ENCODE measurements around the gene RNF111.
A peak's percentile ranks its signal among the peaks of the same experiment; 100 is the strongest.
"Not testable (repeated sequence)": the region's sequence is repeated elsewhere in the genome, so short reads cannot be mapped to it uniquely, and the experiment has no call there.

RNF111 gene

GRCh38 chr15:59063042-59063441, 75.6 kb downstream of the RNF111 start:
- no peak for DNase-seq

DNA sequence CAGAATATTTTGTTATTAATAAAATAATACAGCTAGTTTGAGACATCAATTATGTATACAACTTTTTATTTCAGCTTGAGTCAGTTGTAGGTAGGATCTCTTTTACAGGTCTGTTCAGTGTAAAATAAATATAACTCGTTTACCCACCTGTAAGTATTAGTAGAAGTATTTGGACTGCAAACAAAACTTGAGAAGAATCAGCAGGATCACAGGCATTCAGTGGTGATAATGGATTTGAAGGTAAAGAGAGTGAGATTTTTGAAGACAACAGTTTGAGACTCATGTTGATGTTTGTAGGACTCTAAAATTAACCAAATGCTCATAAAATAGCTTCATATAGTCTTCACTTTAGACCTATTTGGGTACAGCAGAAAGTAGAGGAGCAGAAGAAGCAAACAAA, 82.0 kb downstream of the RNF111 start:
- DNase-seq: no peak

- DNase-seq: no peak
Measured at GRCh38 chr15:59074607-59075006, 87.1 kb downstream of the RNF111 start.

GRCh38 chr15:59087731-59088130, 100.3 kb downstream of the RNF111 start:
- no peak for DNase-seq

DNA sequence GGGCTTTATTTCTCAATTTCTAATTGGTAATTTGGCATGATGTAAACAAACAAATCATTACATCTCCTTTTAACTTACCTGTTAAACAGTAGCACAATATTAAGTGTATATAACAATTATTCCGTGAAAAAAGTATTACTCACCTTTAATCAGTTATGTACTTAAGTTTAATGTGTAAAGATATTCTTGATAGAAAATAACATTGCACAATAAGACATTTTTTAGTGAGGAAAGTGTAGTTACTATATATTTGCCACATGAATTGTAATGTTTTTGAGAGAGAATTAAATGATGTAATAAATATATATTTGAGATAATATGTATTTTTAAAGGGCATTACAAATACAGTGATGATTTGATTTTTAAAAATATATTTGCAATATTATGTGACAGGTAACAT, 106.6 kb downstream of the RNF111 start:
- DNase-seq: no peak

DNA sequence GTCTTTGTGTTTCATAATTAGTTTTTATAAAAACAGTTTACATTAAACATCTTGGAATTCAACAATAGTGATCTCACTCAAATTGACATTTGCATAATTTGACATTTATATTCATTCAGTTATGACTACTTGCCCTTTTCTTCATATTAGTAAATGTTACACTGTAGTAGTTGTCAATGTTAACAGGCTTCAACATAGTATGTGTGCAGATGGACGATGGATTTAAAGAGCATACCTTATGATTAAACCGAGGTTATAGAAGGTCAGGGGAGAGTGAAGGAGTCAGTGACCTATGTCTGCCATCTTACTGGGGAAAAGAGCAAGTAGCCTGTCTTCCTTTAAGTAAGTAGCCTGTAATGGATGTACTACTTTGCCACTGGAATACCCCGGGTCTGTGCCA, 109.0 kb downstream of the RNF111 start:
- DNase-seq: no peak

GRCh38 chr15:59099162-59099685, 111.8 kb downstream of the RNF111 start:
- DNase-seq: no peak

DNA sequence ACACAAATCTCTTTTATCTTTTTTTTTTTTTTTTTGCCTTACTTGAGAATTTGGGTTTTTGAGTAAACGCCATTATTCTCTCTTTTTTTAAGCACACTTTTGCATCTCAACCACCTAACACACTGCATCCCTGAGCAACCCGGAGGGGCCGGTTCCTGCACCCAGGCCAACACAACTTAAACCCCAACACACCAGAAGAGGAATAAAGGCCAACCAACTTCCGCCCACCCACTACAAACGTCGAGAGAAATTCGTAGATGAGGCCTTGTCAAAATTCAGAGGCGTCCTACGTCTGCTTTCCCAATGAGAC, 117.1 kb downstream of the RNF111 start:
- no peak for DNase-seq

GRCh38 chr15:59104912-59105732, 117.7 kb downstream of the RNF111 start, which contains the start of gene CCNB2:
CCNB2 (plus strand) TSS chr15:59105146; CDS start chr15:59105269, 123 bp downstream.
- peak; percentile 96 for DNase-seq

DNA sequence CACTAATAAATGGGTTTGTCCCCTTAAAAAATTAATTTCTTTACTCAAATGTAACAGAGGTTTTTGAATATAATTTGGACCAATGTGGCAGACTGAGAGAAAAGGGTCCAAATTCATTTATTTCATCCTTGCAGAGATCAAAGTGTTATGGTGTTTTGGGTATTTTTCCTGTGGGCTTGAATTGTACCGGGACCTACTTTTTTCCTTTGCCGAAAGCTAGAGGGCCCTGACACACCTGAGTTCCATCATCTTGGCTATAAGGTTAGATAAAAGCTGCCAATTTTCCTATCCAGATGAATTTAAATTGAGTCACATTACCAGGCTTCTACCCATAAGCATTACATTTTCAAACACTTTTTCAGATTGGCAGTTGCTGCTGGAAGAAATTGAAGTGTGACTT, 118.4 kb downstream of the RNF111 start:
- no peak for DNase-seq

DNA sequence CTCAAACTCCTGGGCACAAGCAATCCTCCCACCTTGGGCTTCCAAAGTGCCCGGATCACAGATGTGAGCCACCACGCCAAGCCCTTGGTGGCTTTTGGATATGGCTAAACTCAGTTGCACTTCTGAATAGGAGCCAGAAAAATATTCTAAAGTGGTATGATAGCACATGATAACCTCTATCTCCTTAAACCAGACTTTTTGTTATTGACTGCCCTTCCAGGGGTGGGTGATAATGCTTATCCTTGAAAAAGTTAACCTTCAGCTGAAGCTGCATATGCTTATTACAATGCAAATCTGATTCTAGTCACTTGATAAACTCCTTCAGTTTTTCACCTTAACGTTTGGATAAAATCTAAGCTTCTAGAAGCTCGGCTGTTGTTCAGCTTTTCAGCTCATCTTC, 123.8 kb downstream of the RNF111 start:
- no peak for DNase-seq

DNA sequence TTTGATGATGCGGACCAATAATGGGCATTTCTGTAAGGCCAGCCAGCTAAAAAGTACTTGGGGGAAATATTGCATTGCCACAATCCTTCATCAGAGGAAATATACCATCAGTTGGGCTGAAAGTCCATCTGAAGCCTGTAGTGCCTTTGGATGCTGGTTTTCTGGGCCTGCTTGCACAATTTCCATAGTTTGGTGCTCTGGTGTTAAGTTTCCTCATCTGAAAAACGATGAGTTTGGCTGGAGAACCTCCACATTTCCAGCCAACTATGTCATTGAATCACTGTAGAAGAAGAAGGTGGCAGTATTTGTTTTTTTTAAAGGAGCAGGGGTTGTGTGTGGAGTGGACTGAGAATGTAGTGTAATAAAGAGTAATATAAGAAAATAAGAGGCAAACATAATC, 127.6 kb downstream of the RNF111 start:
- DNase-seq: no peak

GRCh38 chr15:59116141-59116540, 128.7 kb downstream of the RNF111 start:
- no peak for DNase-seq

DNA sequence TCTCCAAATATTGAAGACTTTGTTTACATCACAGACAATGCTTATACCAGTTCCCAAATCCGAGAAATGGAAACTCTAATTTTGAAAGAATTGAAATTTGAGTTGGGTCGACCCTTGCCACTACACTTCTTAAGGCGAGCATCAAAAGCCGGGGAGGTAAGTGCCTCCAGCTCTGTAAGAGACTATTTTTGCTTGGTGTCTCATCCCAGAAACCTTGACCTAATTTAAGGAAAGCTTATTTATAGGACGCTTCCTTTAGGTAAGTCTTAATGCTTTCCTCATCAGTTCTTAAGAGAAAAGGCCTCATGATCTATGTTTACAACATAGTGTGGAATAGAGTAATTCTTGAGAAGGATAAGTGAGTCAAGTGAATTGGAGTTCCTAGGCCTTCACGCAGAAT, 129.3 kb downstream of the RNF111 start:
- no peak for DNase-seq

DNA sequence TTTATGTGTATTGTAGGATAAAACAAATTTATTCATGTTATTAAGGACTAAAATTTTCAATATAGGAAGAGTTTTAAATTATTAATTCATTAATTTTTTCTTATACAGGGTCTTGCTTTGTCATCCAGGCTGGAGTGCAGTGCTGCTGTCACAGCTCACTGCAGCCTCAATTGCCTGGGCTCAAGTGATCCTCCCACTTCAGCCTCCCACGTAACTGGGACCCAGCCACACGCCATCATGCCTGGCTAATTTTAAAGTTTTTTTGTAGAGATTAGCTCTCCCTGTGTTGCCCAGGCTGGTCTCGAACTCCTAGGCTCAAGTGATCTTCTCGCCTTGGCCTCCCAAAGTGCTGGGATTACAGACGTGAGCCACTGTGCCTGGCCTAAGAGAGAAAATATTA, 132.2 kb downstream of the RNF111 start:
- DNase-seq: no peak

- DNase-seq: no peak
Measured at GRCh38 chr15:59120937-59121336, 133.5 kb downstream of the RNF111 start.

DNA sequence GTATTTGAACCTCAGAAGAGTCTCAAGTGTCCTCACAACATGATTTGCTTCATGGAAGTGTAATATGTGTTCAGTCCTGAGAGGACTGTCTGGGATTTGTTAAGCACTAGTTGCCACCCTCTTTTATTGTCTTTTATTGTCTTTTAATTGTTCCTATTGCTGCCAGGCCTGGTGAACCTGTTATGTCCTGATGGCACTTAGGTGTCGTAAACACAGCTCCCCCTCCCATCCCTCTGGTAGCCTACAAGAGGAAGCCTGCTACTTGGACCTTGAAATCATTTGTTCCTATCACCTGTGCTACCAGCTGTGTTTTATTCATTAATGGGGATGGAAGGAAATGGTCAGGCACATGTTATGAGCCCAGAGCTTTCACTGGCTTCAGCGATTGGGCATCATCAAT, 136.8 kb downstream of the RNF111 start:
- DNase-seq: no peak

GRCh38 chr15:59125683-59126082, 138.2 kb downstream of the RNF111 start:
- not testable (repeated sequence) for DNase-seq

DNA sequence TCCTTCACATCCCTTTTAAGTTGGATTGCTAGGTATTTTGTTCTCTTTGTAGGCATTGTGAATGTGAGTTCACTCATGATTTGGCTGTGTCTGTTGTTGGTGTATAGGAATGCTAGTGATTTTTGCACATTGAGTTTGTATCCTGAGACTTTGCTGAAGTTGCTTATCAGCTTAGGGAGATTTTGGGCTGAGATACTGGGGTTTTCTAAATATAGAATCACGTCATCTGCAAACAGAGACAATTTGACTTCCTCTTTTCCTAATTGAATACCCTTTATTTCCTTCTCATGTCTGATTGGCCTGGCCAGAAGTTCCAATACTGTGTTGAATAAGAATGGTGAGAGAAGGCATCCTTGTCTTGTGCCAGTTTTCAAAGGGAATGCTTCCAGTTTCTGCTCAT, 139.8 kb downstream of the RNF111 start:
- not testable (repeated sequence) for DNase-seq

GRCh38 chr15:59131456-59131855, 144.0 kb downstream of the RNF111 start:
- no peak for DNase-seq

DNA sequence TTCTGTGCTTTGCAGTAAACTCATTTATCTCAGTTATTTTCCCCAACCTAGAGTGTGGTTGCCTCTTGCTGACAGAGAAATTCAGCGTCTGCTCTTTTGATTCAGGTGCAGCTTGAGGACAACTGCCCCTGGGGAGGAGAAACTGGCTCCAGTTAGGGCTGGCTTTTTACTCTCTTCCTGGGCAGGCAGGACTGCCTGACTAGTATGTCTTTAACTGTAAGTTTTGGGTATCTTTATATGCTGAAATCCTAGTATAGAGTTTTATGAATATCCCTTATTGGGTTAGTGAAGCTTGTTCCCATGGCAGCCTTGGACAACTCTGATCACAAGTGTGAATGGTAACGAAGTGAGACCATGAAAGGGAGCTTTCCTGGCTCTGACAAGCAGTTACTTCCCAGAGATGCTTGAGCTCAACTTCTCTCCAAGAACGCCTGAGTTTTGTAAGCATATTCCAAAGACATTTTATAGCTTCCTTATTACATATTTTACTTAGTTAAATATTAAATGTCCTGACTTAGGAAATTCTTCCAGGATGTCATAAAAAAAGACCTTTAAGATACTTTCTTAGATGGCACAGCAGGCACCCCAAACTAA, 144.6 kb downstream of the RNF111 start:
- no peak for DNase-seq

DNA sequence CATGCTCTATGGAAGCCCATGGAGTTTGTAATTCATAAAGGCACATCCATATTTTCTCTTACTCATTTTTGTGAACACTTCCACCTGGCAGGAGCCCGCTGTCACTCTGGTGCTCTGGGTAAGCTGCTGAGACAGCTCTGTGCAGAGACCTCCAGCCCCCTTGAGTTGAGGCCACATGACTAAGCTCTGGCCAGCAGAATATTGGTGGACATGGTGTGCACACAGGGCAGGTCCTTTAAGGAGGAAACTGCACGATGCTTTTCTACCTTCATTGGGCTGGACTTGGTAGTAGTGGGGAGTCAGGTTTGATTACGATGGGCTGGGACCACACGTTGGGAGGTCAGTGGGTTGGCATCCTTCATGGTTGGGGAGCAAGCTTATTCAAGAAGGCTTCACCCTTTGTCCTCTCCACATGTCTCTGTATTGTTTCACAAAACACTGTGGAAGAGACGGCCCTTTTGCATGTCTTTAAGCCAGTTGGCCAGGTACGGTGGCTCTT, 146.5 kb downstream of the RNF111 start:
- no peak for DNase-seq

GRCh38 chr15:59137566-59137965, 150.1 kb downstream of the RNF111 start:
- no peak for DNase-seq

DNA sequence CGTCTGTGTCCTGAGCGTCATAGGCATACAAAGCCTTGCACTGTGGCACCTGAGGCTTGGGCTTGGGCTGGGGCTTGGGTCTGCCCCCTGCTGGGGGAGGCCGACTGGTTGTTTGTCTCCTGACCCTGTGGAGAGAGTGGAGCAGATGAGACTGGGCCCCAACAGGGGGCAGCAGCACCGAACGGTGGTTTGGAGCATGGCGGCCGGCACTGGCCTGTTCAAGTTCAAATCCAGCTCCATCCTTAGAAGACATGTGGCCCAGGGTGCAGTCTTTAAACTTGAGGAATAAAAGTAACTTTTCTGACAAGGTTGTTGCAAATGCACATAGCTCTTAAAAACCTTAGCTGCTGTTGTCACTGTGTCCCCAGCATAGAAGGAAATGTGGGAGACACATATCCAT, 150.8 kb downstream of the RNF111 start:
- no peak for DNase-seq

All from NCI-H524 treated with DMSO at 0.1 percent for 48 hours (cell line).